Mesodermal cell (in vitro differentiated cells): ENCODE measurements around the gene DENND1B.

Experiments used
- H3K27ac ChIP-seq: 2 replicates; pipeline ENCODE4 v1.7.0; 2013; ENCODE audit warnings: mild to moderate bottlenecking, low read depth, low read length, moderate library complexity; ENCODE audit not compliant: severe bottlenecking
- H3K36me3 ChIP-seq: 2 replicates; pipeline ENCODE4 v1.7.1; 2013; ENCODE audit warnings: mild to moderate bottlenecking, low read length, moderate library complexity; ENCODE audit not compliant: control insufficient read depth, insufficient read depth
- H3K4me1 ChIP-seq: one replicate; pipeline ENCODE4 v1.7.1; 2013; ENCODE audit warnings: mild to moderate bottlenecking, low read length; ENCODE audit not compliant: insufficient read depth, control insufficient read depth, poor library complexity, severe bottlenecking
- H3K4me3 ChIP-seq: 2 replicates; pipeline ENCODE4 v1.7.0; 2013; ENCODE audit warnings: low read length, control low read depth, mild to moderate bottlenecking; ENCODE audit not compliant: insufficient read depth, poor library complexity, severe bottlenecking; ENCODE audit errors: extremely low read depth
- H3K9me3 ChIP-seq: 2 replicates; pipeline ENCODE4 v1.7.1; 2013; ENCODE audit warnings: mild to moderate bottlenecking, low read length, moderate library complexity; ENCODE audit not compliant: control insufficient read depth
- WGBS, 2 experiments: methylation state at CpG; one replicate each; pipeline ENCODE4 v1.1.5; 2013; ENCODE audit warnings: missing lambda C conversion rate in 2 of 2; ENCODE audit not compliant: insufficient coverage in 2 of 2; 5-methylcytosine and 5-hydroxymethylcytosine counted together

The DENND1B gene

GRCh38 chr1:197671140-197671539 lies 104.1 kb downstream of the DENND1B start:
- Histone ChIP-seq H3K4me1 (no peaks in the 10 kb centered on the region), H3K27ac (no peak overlapping the region), H3K4me3 (no peak overlapping the region), H3K36me3 (no peaks in the 10 kb centered on the region), H3K9me3 (no peaks in the 10 kb centered on the region)
- 80 to 83% methylated on average over 1 of the region's 1 CpG for WGBS, 2 experiments

GRCh38 chr1:197666769-197667285 lies 108.5 kb downstream of the DENND1B start:
- Histone ChIP-seq H3K27ac (no peak overlapping the region), H3K4me1 (no peaks in the 10 kb centered on the region), H3K36me3 (no peaks in the 10 kb centered on the region), H3K4me3 (no peak overlapping the region), H3K9me3 (no peaks in the 10 kb centered on the region)
- WGBS, 2 experiments, result 96 to 98% methylated on average over 3 to 7 of the region's 11 CpGs

DNA sequence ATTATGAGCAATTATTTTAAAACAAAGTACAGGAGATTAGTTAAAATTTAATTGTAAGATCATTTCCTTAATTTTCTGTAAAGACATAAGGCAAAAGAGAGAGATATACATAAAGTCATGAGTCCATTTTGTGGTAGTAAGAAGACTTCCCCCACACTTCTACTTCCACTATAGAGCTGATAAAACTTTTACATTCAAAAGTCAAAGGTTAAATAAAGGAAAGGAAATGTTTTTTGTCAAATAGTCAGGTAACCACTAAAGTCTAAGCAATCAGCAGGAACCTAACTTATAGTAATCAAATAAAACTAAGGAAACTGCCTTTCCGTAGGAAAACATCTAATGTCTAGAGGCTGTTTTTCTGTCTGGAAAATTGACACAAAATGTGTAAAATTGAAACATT lies 110.9 kb downstream of the DENND1B start:
- no CpG with 5 or more reads among the region's 1 CpG for WGBS, 2 experiments
- Histone ChIP-seq H3K9me3 (no peaks in the 10 kb centered on the region), H3K4me3 (no peak overlapping the region), H3K4me1 (no peaks in the 10 kb centered on the region), H3K27ac (no peak overlapping the region), H3K36me3 (no peaks in the 10 kb centered on the region)

- no peaks in the 10 kb centered on the region for H3K4me1 ChIP-seq
- H3K4me3 ChIP-seq, result no peak overlapping the region
- no peak overlapping the region for H3K27ac ChIP-seq
- WGBS, 2 experiments, result 93% methylated on average over 2 of the region's 4 CpGs; no CpG with 5 or more reads in 1 of the 2 experiments
- no peaks in the 10 kb centered on the region for H3K36me3 ChIP-seq
- no peaks in the 10 kb centered on the region for H3K9me3 ChIP-seq
Observed at GRCh38 chr1:197663162-197663953, 111.9 kb downstream of the DENND1B start.

GRCh38 chr1:197660389-197660788 lies 114.9 kb downstream of the DENND1B start:
- Histone ChIP-seq H3K27ac (no peak overlapping the region), H3K4me1 (no peaks in the 10 kb centered on the region), H3K36me3 (no peaks in the 10 kb centered on the region), H3K4me3 (no peak overlapping the region), H3K9me3 (no peaks in the 10 kb centered on the region)

GRCh38 chr1:197659171-197659570 lies 116.1 kb downstream of the DENND1B start:
- Histone ChIP-seq H3K36me3 (no peaks in the 10 kb centered on the region), H3K27ac (no peak overlapping the region), H3K9me3 (no peaks in the 10 kb centered on the region), H3K4me3 (no peak overlapping the region), H3K4me1 (no peaks in the 10 kb centered on the region)
- WGBS, 2 experiments, result no CpG with 5 or more reads among the region's 3 CpGs

GRCh38 chr1:197649188-197649587 lies 126.1 kb downstream of the DENND1B start:
- Histone ChIP-seq H3K4me3 (no peak overlapping the region), H3K27ac (no peak overlapping the region), H3K36me3 (no peaks in the 10 kb centered on the region), H3K4me1 (no peaks in the 10 kb centered on the region), H3K9me3 (no peaks in the 10 kb centered on the region)
- 78 to 80% methylated on average over 1 to 2 of the region's 2 CpGs for WGBS, 2 experiments

DNA sequence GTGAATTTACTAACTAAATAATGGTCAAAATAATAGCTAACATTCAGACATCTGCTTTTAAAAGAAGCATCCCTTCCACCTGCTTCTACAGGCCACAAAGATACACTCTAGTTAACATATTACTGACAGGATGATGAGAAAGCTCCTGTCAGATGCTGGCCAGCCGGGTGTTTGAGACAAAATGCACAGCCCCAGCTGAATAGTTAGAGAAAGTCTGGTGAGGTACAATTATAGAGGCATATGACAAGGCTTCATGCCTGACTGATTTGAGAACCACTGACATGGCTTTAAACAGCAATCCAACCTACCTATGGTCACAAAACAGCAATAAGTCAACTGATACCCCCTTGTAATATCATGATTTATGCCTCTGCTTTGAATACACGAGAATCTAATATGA lies 137.0 kb downstream of the DENND1B start:
- no peaks in the 10 kb centered on the region for H3K36me3 ChIP-seq
- 83 to 100% methylated on average over 1 of the region's 2 CpGs for WGBS, 2 experiments
- no peak overlapping the region for H3K27ac ChIP-seq
- no peaks in the 10 kb centered on the region for H3K4me1 ChIP-seq
- H3K4me3 ChIP-seq, result no peak overlapping the region
- no peaks in the 10 kb centered on the region for H3K9me3 ChIP-seq

DNA sequence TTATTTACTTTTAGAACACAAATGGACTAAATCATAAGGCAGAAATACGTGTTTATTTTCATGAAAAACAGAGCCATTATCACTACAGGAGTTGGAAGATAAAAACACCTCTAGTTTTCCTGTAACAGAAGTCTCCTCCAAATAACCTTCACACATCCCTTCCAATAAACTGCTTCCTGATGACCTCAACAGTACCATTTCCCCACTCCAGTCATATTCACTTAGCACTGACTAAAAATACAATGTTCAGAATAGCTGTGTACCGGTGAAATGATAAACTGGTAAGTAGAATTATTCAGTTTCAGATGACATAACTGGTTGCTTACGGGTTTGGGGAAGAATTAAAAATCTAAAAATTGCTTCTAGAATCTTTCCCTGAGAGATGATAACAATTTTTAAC lies 137.9 kb downstream of the DENND1B start:
- Histone ChIP-seq H3K9me3 (no peaks in the 10 kb centered on the region), H3K4me3 (no peak overlapping the region), H3K36me3 (no peaks in the 10 kb centered on the region), H3K27ac (no peak overlapping the region), H3K4me1 (no peaks in the 10 kb centered on the region)
- 100% methylated on average over 1 of the region's 3 CpGs; no CpG with 5 or more reads in 1 of the 2 experiments for WGBS, 2 experiments

DNA sequence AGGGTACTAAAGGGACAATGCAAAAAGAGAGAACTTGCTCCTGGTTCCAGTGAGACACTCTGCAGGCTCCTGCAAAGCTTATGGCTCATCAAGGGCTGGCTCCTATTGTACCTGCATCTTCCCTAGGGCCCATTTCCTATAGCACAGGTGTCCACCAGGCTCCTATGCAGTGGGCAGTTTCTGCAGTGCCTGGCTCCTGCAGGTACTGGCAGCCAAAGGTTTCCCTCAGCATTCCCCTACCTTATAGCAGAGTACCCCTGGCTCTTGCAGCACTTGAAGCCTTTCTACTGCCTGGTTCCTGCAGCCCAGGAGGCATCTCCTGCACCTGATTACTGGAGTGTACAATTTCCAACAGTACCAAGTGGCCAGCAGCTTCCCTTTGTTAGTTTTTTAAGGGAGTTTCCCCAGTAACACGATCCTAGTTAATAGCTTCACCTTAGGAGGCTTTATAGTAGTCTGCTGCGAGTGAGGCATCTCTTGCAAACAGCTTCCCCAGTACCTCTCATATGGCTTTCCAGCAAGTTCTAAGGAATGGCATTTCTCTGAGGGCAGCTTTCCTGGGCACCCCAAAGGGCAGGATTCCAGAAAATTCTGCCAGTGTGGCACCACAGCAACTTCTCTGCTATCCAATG lies 141.7 kb downstream of the DENND1B start:
- WGBS, 2 experiments, result 67% methylated on average over 1 of the region's 2 CpGs
- no peaks in the 10 kb centered on the region for H3K4me1 ChIP-seq
- no peaks in the 10 kb centered on the region for H3K9me3 ChIP-seq
- H3K27ac ChIP-seq, result no peak overlapping the region
- H3K36me3 ChIP-seq, result no peaks in the 10 kb centered on the region
- H3K4me3 ChIP-seq, result no peak overlapping the region

GRCh38 chr1:197632651-197633050 lies 142.6 kb downstream of the DENND1B start:
- Histone ChIP-seq H3K9me3 (no peaks in the 10 kb centered on the region), H3K36me3 (no peaks in the 10 kb centered on the region), H3K4me1 (no peaks in the 10 kb centered on the region), H3K27ac (no peak overlapping the region), H3K4me3 (no peak overlapping the region)
- WGBS, 2 experiments, result no CpG with 5 or more reads among the region's 1 CpG
